HEK293 (cell line): Measurements from ENCODE around the gene MAGEB4.

Experiments used
- CTCF ChIA-PET: fragments of 350-600 bp; formaldehyde crosslinking; extraction: SDS; loops from one replicate; lab custom pipeline; 2021; ENCODE audit warnings: antibody characterized with exemption; lab: Yijun Ruan, JAX
- POLR2A ChIA-PET: fragments of 300-600 bp; formaldehyde crosslinking; extraction: SDS; loops from one replicate; lab custom pipeline; 2020; ENCODE audit warnings: antibody characterized with exemption, inconsistent platforms; lab: Yijun Ruan, JAX
- H3K27ac ChIP-seq: fragments of 200-500 bp; sonication (Bioruptor generic); 2 replicates; pipeline ENCODE4 v1.5.1; 2014; ENCODE audit warnings: low read depth, low read length, control low read depth, inconsistent platforms; ENCODE audit errors: extremely low read depth
- H3K36me3 ChIP-seq, 2 experiments: fragments of 200-500 bp in 1 of 2; sonication (Bioruptor generic) in 1 of 2; 1 replicate in 1 of 2; 2 replicates in 1 of 2; pipeline ENCODE4 v1.5.1; 2014 to 2017; ENCODE audit warnings: inconsistent platforms in 2 of 2, low read length in 2 of 2; ENCODE audit not compliant: control insufficient read depth in 2 of 2, insufficient read depth in 1 of 2
- H3K4me1 ChIP-seq: fragments of 200-500 bp; sonication (Bioruptor generic); 2 replicates; pipeline ENCODE4 v1.5.1; 2014; ENCODE audit warnings: mild to moderate bottlenecking, low read length, inconsistent platforms; ENCODE audit not compliant: control insufficient read depth, insufficient read depth
- H3K4me3 ChIP-seq: 2 replicates; pipeline ENCODE4 v1.5.1; 2011; ENCODE audit warnings: low read depth, mild to moderate bottlenecking, control low read depth, low read length, moderate library complexity
- H3K9me3 ChIP-seq: fragments of 200-500 bp; sonication (Bioruptor generic); 2 replicates; pipeline ENCODE4 v1.5.1; 2014; ENCODE audit warnings: low read depth, low read length, inconsistent platforms; ENCODE audit not compliant: control insufficient read depth, insufficient read depth
- HOXD13 ChIP-seq: sonication (generic); formaldehyde crosslinking; IDR thresholded peaks from 2 replicates; pipeline ENCODE4 v1.8.0; 2022; ENCODE audit warnings: missing genetic modification reagents, borderline replicate concordance
- KLF1 ChIP-seq: fragments of 450-650 bp; formaldehyde crosslinking; IDR thresholded peaks from 2 replicates; pipeline ENCODE4 v1.5.1; 2016; ENCODE audit warnings: missing biosample characterization, missing genetic modification characterization
- KLF9 ChIP-seq: fragments of 450-650 bp; formaldehyde crosslinking; IDR thresholded peaks from 2 replicates; pipeline ENCODE4 v1.5.1; 2016; ENCODE audit warnings: missing biosample characterization, missing genetic modification characterization, low read depth
- MEIS1 ChIP-seq: sonication (generic); formaldehyde crosslinking; IDR thresholded peaks from 2 replicates; pipeline ENCODE4 v1.8.1; 2022; ENCODE audit warnings: missing genetic modification reagents, mild to moderate bottlenecking, borderline replicate concordance
- OSR2 ChIP-seq: fragments of 450-650 bp; formaldehyde crosslinking; IDR thresholded peaks from 2 replicates; pipeline ENCODE4 v1.5.1; 2016; ENCODE audit warnings: missing biosample characterization, missing genetic modification characterization
- OVOL3 ChIP-seq: fragments of 450-650 bp; formaldehyde crosslinking; IDR thresholded peaks from 2 replicates; pipeline ENCODE4 v1.5.1; 2016; ENCODE audit warnings: missing biosample characterization, missing genetic modification characterization
- SP3 ChIP-seq: fragments of 450-650 bp; formaldehyde crosslinking; IDR thresholded peaks from 2 replicates; pipeline ENCODE4 v1.5.1; 2016; ENCODE audit warnings: missing biosample characterization, missing genetic modification characterization
- YY2 ChIP-seq: fragments of 450-650 bp; formaldehyde crosslinking; IDR thresholded peaks from 2 replicates; pipeline ENCODE4 v1.5.1; 2016; ENCODE audit warnings: missing biosample characterization, missing genetic modification characterization
- ZBTB49 ChIP-seq: fragments of 450-650 bp; formaldehyde crosslinking; IDR thresholded peaks from 2 replicates; pipeline ENCODE4 v1.5.1; 2016; ENCODE audit warnings: missing biosample characterization, missing genetic modification characterization, low read depth
- ZIC2 ChIP-seq: fragments of 450-650 bp; formaldehyde crosslinking; IDR thresholded peaks from 2 replicates; pipeline ENCODE4 v1.5.1; 2016; ENCODE audit warnings: missing biosample characterization, missing genetic modification characterization
- ZNF133 ChIP-seq: fragments of 450-650 bp; formaldehyde crosslinking; IDR thresholded peaks from 2 replicates; pipeline ENCODE4 v1.5.1; 2016; ENCODE audit warnings: missing biosample characterization, missing genetic modification characterization
- ZNF138 ChIP-seq: fragments of 450-650 bp; formaldehyde crosslinking; IDR thresholded peaks from 2 replicates; pipeline ENCODE4 v1.5.1; 2016; ENCODE audit warnings: missing biosample characterization, missing genetic modification characterization, borderline replicate concordance
- ZNF146 ChIP-seq: fragments of 450-650 bp; formaldehyde crosslinking; IDR thresholded peaks from 2 replicates; pipeline ENCODE4 v1.5.1; 2016; ENCODE audit warnings: missing biosample characterization, missing genetic modification characterization
- ZNF169 ChIP-seq: fragments of 450-650 bp; formaldehyde crosslinking; IDR thresholded peaks from 2 replicates; pipeline ENCODE4 v1.5.1; 2016; ENCODE audit warnings: missing biosample characterization, missing genetic modification characterization
- ZNF202 ChIP-seq: fragments of 450-650 bp; formaldehyde crosslinking; IDR thresholded peaks from 2 replicates; pipeline ENCODE4 v1.5.1; 2016; ENCODE audit warnings: missing biosample characterization, missing genetic modification characterization, borderline replicate concordance
- ZNF223 ChIP-seq: fragments of 450-650 bp; formaldehyde crosslinking; IDR thresholded peaks from 2 replicates; pipeline ENCODE4 v1.5.1; 2016; ENCODE audit warnings: missing biosample characterization, missing genetic modification characterization
- ZNF366 ChIP-seq: fragments of 450-650 bp; formaldehyde crosslinking; conservative IDR thresholded peaks from 2 replicates; pipeline ENCODE4 v1.5.1; 2016; ENCODE audit warnings: missing biosample characterization, missing genetic modification characterization
- ZNF529 ChIP-seq: fragments of 450-650 bp; formaldehyde crosslinking; IDR thresholded peaks from 2 replicates; pipeline ENCODE4 v1.5.1; 2017; ENCODE audit warnings: missing genetic modification characterization, missing biosample characterization; ENCODE audit not compliant: insufficient replicate concordance
- ZNF558 ChIP-seq: fragments of 450-650 bp; formaldehyde crosslinking; IDR thresholded peaks from 2 replicates; pipeline ENCODE4 v1.5.1; 2016; ENCODE audit warnings: missing biosample characterization, missing genetic modification characterization
- ZNF580 ChIP-seq: fragments of 450-650 bp; formaldehyde crosslinking; IDR thresholded peaks from 2 replicates; pipeline ENCODE4 v1.5.1; 2016; ENCODE audit warnings: missing biosample characterization, missing genetic modification characterization
- ZNF660 ChIP-seq: fragments of 450-650 bp; IDR thresholded peaks from 2 replicates; pipeline ENCODE4 v1.5.1; 2018; ENCODE audit warnings: missing biosample characterization, mild to moderate bottlenecking, missing genetic modification characterization
- ZNF664 ChIP-seq: fragments of 450-650 bp; formaldehyde crosslinking; IDR thresholded peaks from 2 replicates; pipeline ENCODE4 v1.5.1; 2016; ENCODE audit warnings: missing biosample characterization, missing genetic modification characterization
- ZNF776 ChIP-seq: fragments of 450-650 bp; formaldehyde crosslinking; IDR thresholded peaks from 2 replicates; pipeline ENCODE4 v1.5.0; 2017; ENCODE audit warnings: missing biosample characterization, missing genetic modification characterization, borderline replicate concordance
- TF ChIP-seq, protein P1 (sequence below): fragments of 450-650 bp; formaldehyde crosslinking; IDR thresholded peaks from 2 replicates; pipeline ENCODE4 v1.5.1; 2016; ENCODE audit warnings: missing biosample characterization, missing genetic modification characterization
- TF ChIP-seq, protein P2 (sequence below): fragments of 450-650 bp; formaldehyde crosslinking; IDR thresholded peaks from 2 replicates; pipeline ENCODE4 v1.5.1; 2016; ENCODE audit warnings: missing biosample characterization, missing genetic modification characterization, borderline replicate concordance
- TF ChIP-seq, protein P3 (sequence below): fragments of 450-650 bp; formaldehyde crosslinking; IDR thresholded peaks from 2 replicates; pipeline ENCODE4 v1.5.1; 2016; ENCODE audit warnings: missing biosample characterization, missing genetic modification characterization
- TF ChIP-seq, protein P4 (sequence below): fragments of 450-650 bp; formaldehyde crosslinking; IDR thresholded peaks from 2 replicates; pipeline ENCODE4 v1.5.0; 2017; ENCODE audit warnings: missing biosample characterization, missing genetic modification characterization, borderline replicate concordance

The MAGEB4 gene

GRCh38 chrX:30261012-30261411 lies 19.2 kb downstream of the MAGEB4 start:
- no peaks in the 10 kb centered on the region for H3K4me1 ChIP-seq
- H3K9me3 ChIP-seq, result no peaks in the 10 kb centered on the region
- H3K27ac ChIP-seq, result no peak overlapping the region
- no peaks in the 10 kb centered on the region for H3K36me3 ChIP-seq
- ChIA-PET POLR2A (no interaction called here), CTCF (no interaction called here)
- no peak for TF ChIP-seq ZNF202 (tag by site-specific recombination)
- TF ChIP-seq ZNF366, result no peak
- TF ChIP-seq, protein P1, sequence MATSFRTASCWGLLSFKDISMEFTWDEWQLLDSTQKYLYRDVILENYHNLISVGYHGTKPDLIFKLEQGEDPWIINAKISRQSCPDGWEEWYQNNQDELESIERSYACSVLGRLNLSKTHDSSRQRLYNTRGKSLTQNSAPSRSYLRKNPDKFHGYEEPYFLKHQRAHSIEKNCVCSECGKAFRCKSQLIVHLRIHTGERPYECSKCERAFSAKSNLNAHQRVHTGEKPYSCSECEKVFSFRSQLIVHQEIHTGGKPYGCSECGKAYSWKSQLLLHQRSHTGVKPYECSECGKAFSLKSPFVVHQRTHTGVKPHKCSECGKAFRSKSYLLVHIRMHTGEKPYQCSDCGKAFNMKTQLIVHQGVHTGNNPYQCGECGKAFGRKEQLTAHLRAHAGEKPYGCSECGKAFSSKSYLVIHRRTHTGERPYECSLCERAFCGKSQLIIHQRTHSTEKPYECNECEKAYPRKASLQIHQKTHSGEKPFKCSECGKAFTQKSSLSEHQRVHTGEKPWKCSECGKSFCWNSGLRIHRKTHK (tag by site-specific recombination), result no peak
- no peak for TF ChIP-seq ZNF169
- TF ChIP-seq ZNF776 (tag by site-specific recombination), result no peak
- no peak for TF ChIP-seq ZNF146 (tag by site-specific recombination)
- no peak for TF ChIP-seq OVOL3 (tag by site-specific recombination)
- no peak for TF ChIP-seq ZNF223
- TF ChIP-seq ZNF138 (tag by site-specific recombination), result no peak
- TF ChIP-seq KLF1 (tag by site-specific recombination), result no peak
- no peak for TF ChIP-seq ZNF580 (tag by site-specific recombination)
- TF ChIP-seq, protein P2, sequence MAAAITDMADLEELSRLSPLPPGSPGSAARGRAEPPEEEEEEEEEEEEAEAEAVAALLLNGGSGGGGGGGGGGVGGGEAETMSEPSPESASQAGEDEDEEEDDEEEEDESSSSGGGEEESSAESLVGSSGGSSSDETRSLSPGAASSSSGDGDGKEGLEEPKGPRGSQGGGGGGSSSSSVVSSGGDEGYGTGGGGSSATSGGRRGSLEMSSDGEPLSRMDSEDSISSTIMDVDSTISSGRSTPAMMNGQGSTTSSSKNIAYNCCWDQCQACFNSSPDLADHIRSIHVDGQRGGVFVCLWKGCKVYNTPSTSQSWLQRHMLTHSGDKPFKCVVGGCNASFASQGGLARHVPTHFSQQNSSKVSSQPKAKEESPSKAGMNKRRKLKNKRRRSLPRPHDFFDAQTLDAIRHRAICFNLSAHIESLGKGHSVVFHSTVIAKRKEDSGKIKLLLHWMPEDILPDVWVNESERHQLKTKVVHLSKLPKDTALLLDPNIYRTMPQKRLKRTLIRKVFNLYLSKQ (tag by site-specific recombination), result no peak
- TF ChIP-seq HOXD13 (CRISPR knock-in tag), result no peak
- TF ChIP-seq ZNF529 (tag by site-specific recombination), result no peak
- TF ChIP-seq ZNF558 (tag by site-specific recombination), result no peak
- no peak for TF ChIP-seq OSR2 (tag by site-specific recombination)
- TF ChIP-seq, protein P3, sequence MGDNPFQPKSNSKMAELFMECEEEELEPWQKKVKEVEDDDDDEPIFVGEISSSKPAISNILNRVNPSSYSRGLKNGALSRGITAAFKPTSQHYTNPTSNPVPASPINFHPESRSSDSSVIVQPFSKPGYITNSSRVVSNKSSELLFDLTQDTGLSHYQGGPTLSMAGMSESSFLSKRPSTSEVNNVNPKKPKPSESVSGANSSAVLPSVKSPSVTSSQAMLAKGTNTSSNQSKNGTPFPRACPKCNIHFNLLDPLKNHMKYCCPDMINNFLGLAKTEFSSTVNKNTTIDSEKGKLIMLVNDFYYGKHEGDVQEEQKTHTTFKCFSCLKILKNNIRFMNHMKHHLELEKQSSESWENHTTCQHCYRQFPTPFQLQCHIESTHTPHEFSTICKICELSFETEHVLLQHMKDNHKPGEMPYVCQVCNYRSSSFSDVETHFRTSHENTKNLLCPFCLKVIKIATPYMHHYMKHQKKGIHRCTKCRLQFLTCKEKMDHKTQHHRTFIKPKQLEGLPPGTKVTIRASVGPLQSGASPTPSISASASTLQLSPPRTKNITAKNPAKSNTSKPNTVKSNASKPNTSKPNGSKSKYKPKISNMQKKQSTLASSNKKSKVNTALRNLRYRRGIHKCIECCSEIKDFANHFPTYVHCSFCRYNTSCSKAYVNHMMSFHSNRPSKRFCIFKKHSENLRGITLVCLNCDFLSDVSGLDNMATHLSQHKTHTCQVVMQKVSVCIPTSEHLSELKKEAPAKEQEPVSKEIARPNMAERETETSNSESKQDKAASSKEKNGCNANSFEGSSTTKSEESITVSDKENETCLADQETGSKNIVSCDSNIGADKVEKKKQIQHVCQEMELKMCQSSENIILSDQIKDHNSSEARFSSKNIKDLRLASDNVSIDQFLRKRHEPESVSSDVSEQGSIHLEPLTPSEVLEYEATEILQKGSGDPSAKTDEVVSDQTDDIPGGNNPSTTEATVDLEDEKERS, result no peak
- no peak overlapping the region for H3K4me3 ChIP-seq

DNA sequence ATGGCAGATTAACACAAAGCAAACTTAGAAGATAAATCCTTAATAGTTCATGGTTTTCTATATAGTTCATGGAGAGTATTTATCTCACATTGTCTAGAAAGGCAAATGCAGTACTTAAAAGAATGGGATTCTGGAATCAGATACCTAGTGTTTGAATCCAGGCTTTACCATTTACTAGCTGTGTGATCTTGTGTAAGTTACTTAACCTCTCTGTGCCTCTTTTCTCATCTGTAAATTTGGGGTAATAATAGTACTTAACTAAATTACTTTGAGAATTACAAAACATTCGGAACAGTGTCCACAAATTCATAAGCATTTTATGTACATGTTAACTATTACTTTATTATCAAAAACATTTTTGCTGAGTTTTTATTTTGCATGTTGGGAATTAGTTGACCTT lies 21.0 kb downstream of the MAGEB4 start:
- CTCF ChIA-PET, result no interaction called here
- Histone ChIP-seq H3K36me3 (no peaks in the 10 kb centered on the region), H3K27ac (no peak overlapping the region), H3K4me1 (no peaks in the 10 kb centered on the region), H3K9me3 (no peaks in the 10 kb centered on the region), H3K4me3 (no peak overlapping the region)
- POLR2A ChIA-PET, result no interaction called here
- no peak for TF ChIP-seq ZNF664 (tag by site-specific recombination)
- TF ChIP-seq SP3 (tag by site-specific recombination), result no peak
- TF ChIP-seq ZIC2, result no peak
- TF ChIP-seq YY2, result no peak
- TF ChIP-seq, protein P4, sequence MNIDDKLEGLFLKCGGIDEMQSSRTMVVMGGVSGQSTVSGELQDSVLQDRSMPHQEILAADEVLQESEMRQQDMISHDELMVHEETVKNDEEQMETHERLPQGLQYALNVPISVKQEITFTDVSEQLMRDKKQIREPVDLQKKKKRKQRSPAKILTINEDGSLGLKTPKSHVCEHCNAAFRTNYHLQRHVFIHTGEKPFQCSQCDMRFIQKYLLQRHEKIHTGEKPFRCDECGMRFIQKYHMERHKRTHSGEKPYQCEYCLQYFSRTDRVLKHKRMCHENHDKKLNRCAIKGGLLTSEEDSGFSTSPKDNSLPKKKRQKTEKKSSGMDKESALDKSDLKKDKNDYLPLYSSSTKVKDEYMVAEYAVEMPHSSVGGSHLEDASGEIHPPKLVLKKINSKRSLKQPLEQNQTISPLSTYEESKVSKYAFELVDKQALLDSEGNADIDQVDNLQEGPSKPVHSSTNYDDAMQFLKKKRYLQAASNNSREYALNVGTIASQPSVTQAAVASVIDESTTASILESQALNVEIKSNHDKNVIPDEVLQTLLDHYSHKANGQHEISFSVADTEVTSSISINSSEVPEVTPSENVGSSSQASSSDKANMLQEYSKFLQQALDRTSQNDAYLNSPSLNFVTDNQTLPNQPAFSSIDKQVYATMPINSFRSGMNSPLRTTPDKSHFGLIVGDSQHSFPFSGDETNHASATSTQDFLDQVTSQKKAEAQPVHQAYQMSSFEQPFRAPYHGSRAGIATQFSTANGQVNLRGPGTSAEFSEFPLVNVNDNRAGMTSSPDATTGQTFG (tag by site-specific recombination), result no peak
- TF ChIP-seq ZNF133 (tag by site-specific recombination), result no peak
- no peak for TF ChIP-seq ZNF660 (tag by site-specific recombination)
- no peak for TF ChIP-seq MEIS1
- TF ChIP-seq KLF9 (tag by site-specific recombination), result no peak
- TF ChIP-seq ZBTB49 (tag by site-specific recombination), result no peak
